Spleen (tissue), 11 donors: Measurements from ENCODE around the gene ECT2L. TPM values are rescaled to one million over a fixed set of nuclear protein-coding genes. Genes with fewer than 3 reads are reported as not detected.

Experiments used
- DNase-seq: peaks from one replicate; pipeline ENCODE4 v3.0.0-alpha.2; 2020
- H3K27ac ChIP-seq, 8 donors: fragments of 200-600 bp; sonication (generic) in 7 of 8; 1 replicate in 4 of 8; 2 replicates in 4 of 8; pipeline versions ENCODE4 v1.5.0 to v1.8.0; 2016 to 2021; ENCODE audit warnings: inconsistent platforms in 4 of 8, mild to moderate bottlenecking in 4 of 8, moderate library complexity in 1 of 8
- H3K27me3 ChIP-seq, 7 donors: fragments of 200-600 bp; sonication (generic) in 6 of 7; replicated peaks in 1 of 7; 1 replicate in 4 of 7; 2 replicates in 3 of 7; pipeline versions ENCODE4 v1.5.0 to v1.8.0; 2016 to 2021; ENCODE audit warnings: inconsistent platforms in 3 of 7, mild to moderate bottlenecking in 1 of 7
- H3K36me3 ChIP-seq, 6 donors: fragments of 200-600 bp; sonication (generic) in 5 of 6; 1 replicate in 4 of 6; 2 replicates in 2 of 6; pipeline versions ENCODE4 v1.5.0 to v1.8.0; 2016 to 2021; ENCODE audit warnings: inconsistent platforms in 2 of 6
- H3K4me1 ChIP-seq, 6 donors: fragments of 200-600 bp; sonication (generic) in 5 of 6; 1 replicate in 3 of 6; 2 replicates in 3 of 6; pipeline versions ENCODE4 v1.5.0 to v1.8.0; 2016 to 2021; ENCODE audit warnings: inconsistent platforms in 3 of 6
- H3K4me3 ChIP-seq, 8 donors: fragments of 200-600 bp; sonication (generic) in 7 of 8; 1 replicate in 4 of 8; 2 replicates in 4 of 8; pipeline versions ENCODE4 v1.5.0 to v1.8.0; 2016 to 2021; ENCODE audit warnings: inconsistent platforms in 4 of 8, mild to moderate bottlenecking in 4 of 8, moderate library complexity in 2 of 8
- H3K9me3 ChIP-seq, 8 donors: fragments of 200-600 bp; sonication (generic) in 7 of 8; 1 replicate in 4 of 8; 2 replicates in 4 of 8; pipeline versions ENCODE4 v1.5.0 to v1.8.0; 2016 to 2021; ENCODE audit warnings: inconsistent platforms in 4 of 8
- CTCF ChIP-seq, 11 experiments: fragments of 200-600 bp in 7 of 11; fragments of 450-650 bp in 4 of 11; sonication (generic) in 4 of 11; IDR thresholded peaks in 8 of 11; conservative IDR thresholded peaks in 3 of 11; 1 replicate in 7 of 11; 2 replicates in 4 of 11; pipeline versions ENCODE4 v1.4.0 to v1.8.0; 2016 to 2021; ENCODE audit warnings: antibody characterized with exemption in 11 of 11, inconsistent platforms in 4 of 11, mild to moderate bottlenecking in 1 of 11
- POLR2A ChIP-seq, 3 donors: fragments of 450-650 bp; IDR thresholded peaks; one replicate each; pipeline ENCODE4 v1.5.1; 2017; ENCODE audit warnings: antibody characterized with exemption in 3 of 3, mild to moderate bottlenecking in 1 of 3
- POLR2AphosphoS5 ChIP-seq, 3 donors: sonication (generic); formaldehyde crosslinking; IDR thresholded peaks; one replicate each; pipeline ENCODE4 v1.5.1; 2017; ENCODE audit warnings: antibody characterized with exemption in 3 of 3
- WGBS, 5 donors: extraction: QIAGEN DNeasy Blood & Tissue Kit in 3 of 5; methylation state at CpG; one replicate each; pipeline versions ENCODE4 v1.1.5 to v1.1.7; 2013 to 2018; 5-methylcytosine and 5-hydroxymethylcytosine counted together
- intact Hi-C: fragments of 100-400 bp; cut with DNase I; formaldehyde crosslinking; loops from one replicate; pipeline ENCODE4 v1.15.0; 2023; ENCODE audit warnings: low total_unique reads
- polyA plus RNA-seq, 3 donors: library from polyadenylated mRNA; stranded (reverse); fragments of 200-250 nt; gene quantifications; one replicate each; pipeline ENCODE4 v1.2.1, GENCODE V29; 2013
- total RNA-seq, 7 donors: library from RNA; depleted of rRNA in 3 of 7; stranded (reverse); fragments of >200 nt in 3 of 7; fragmentation: NEBNext Ultra II Directional in 4 of 7; extraction: Animal tissue kit (Norgen Biotek cat#: 25700) in 4 of 7; gene quantifications; one replicate each; pipeline versions ENCODE4 v1.1.0 to v1.2.1, GENCODE V29; 2016 to 2021
- donor health status: healthy with polysubstance abuse.
- donor health status: DM: no; HTN: no; CAD: no; lungs with moderate emphysema.
- donor health status: DM: no; HTN: no; CAD: no.
- donor health status: Bipolar disorder and iron deficiency.
- donor health status: healthy.
- donor health status: DM: no; HTN: no; CAD: no.
- donor health status: DM: yes; HTN: yes; CAD: no.

The ECT2L gene
- total and polyA plus RNA-seq, 10 donors = 0.12 to 0.17 (median 0.13) TPM; not detected in 7

- 89 to 95% (median 93%) methylated on average over 3 of the region's 3 CpGs for WGBS, 5 donors
- Histone ChIP-seq H3K4me1 (peaks cover 0 to 15% (median 0%) of the 10 kb centered on the region in 6 donors), H3K27me3 (no peaks in the 10 kb centered on the region), H3K9me3 (no peaks in the 10 kb centered on the region), H3K4me3 (no peak overlapping the region), H3K27ac (no peak overlapping the region), H3K36me3 (no peaks in the 10 kb centered on the region)
- no peak for TF ChIP-seq POLR2A (IDR thresholded peaks at IDR 0.05)
- TF ChIP-seq CTCF (IDR thresholded peaks at IDR 0.05 in 8 of 11, conservative IDR thresholded peaks at IDR 0.05 in 3 of 11) = peak; percentile 43 to 80 (median 71)
- no peak for TF ChIP-seq POLR2AphosphoS5 (IDR thresholded peaks at IDR 0.05)
- intact Hi-C loops = loop anchor here (2.0 to 10.0 kb wide), 4 partner anchors 71 to 651 kb away; no protein-coding TSS in a partner anchor
- DNase-seq = no peak
These were observed 29.8 kb upstream of the ECT2L start for GRCh38 chr6:138765896-138766655.

- 28 to 35% (median 34%) methylated on average over 6 of the region's 6 CpGs for WGBS, 5 donors
These were observed 26.7 kb upstream of the ECT2L start for GRCh38 chr6:138769102-138769676.

GRCh38 chr6:138772596-138773176 is 23.2 kb upstream of the ECT2L start:
- Histone ChIP-seq H3K27me3 (no peaks in the 10 kb centered on the region), H3K4me1 (peaks cover 4 to 45% (median 22%) of the 10 kb centered on the region in 6 donors), H3K36me3 (peaks cover 0 to 23% (median 13%) of the 10 kb centered on the region in 6 donors), H3K4me3 (peak overlapping the region; percentile 63 to 81 (median 73)), H3K9me3 (no peaks in the 10 kb centered on the region), H3K27ac (peak overlapping the region; percentile 94 to 99 (median 96))
- 22 to 31% (median 23%) methylated on average over 8 of the region's 8 CpGs for WGBS, 5 donors
- DNase-seq = no peak
- TF ChIP-seq CTCF (IDR thresholded peaks at IDR 0.05 in 8 of 11, conservative IDR thresholded peaks at IDR 0.05 in 3 of 11) (no peak), POLR2A (IDR thresholded peaks at IDR 0.05) (no peak), POLR2AphosphoS5 (IDR thresholded peaks at IDR 0.05) (no peak)
- intact Hi-C loops = no loop called here

More at GRCh38 chr6:138769102-138769676, 26.7 kb upstream of the ECT2L start:
- H3K27ac ChIP-seq = peak overlapping the region in 1 of 8 donors; percentile 7
- TF ChIP-seq CTCF (IDR thresholded peaks at IDR 0.05 in 8 of 11, conservative IDR thresholded peaks at IDR 0.05 in 3 of 11) = no peak
- TF ChIP-seq POLR2AphosphoS5 (IDR thresholded peaks at IDR 0.05) = no peak
- DNase-seq = no peak
- H3K4me1 ChIP-seq = peaks cover 0 to 26% (median 10%) of the 10 kb centered on the region in 6 donors
- no peaks in the 10 kb centered on the region for H3K27me3 ChIP-seq
- intact Hi-C loops = loop anchor here (10.0 kb wide), 3 partner anchors 74 to 654 kb away; no protein-coding TSS in a partner anchor
- H3K9me3 ChIP-seq = no peaks in the 10 kb centered on the region
- no peaks in the 10 kb centered on the region for H3K36me3 ChIP-seq
- H3K4me3 ChIP-seq = no peak overlapping the region
